Brain microvascular endothelial cell (primary cell): ENCODE results near the gene CHKA.

Experiments
- DNase-seq: peaks from one replicate; pipeline ENCODE4 v3.0.0-alpha.2; 2020
- H3K27ac ChIP-seq: fragments of 250-450 bp; sonication (Bioruptor Pico); 2 replicates; pipeline ENCODE4 v1.5.1; 2020; ENCODE audit warnings: mild to moderate bottlenecking, moderate library complexity
- H3K27me3 ChIP-seq: fragments of 250-450 bp; sonication (Bioruptor Pico); replicated peaks from 2 replicates; pipeline ENCODE4 v1.5.1; 2020; ENCODE audit warnings: mild to moderate bottlenecking
- H3K36me3 ChIP-seq: fragments of 250-450 bp; sonication (Bioruptor Pico); replicated peaks from 2 replicates; pipeline ENCODE4 v1.5.1; 2020; ENCODE audit warnings: mild to moderate bottlenecking
- H3K4me3 ChIP-seq: 2 replicates; pipeline ENCODE4 v1.5.1; 2011; ENCODE audit warnings: low read depth, mild to moderate bottlenecking, control low read depth, low read length, moderate library complexity
- in situ Hi-C: cut with HindIII; loops from 2 replicates; pipeline ENCODE4 v1.10.0; 2017; ENCODE audit warnings: low sequenced_read_pairs, low pct_ligation_motif_present
- TF ChIP-seq, protein P1 (sequence below): IDR thresholded peaks from 2 replicates; pipeline ENCODE4 v1.5.1; 2011; ENCODE audit warnings: low read depth, mild to moderate bottlenecking, moderate library complexity, low read length, control low read depth, inconsistent platforms; ENCODE audit errors: missing control alignments

The CHKA gene

DNA sequence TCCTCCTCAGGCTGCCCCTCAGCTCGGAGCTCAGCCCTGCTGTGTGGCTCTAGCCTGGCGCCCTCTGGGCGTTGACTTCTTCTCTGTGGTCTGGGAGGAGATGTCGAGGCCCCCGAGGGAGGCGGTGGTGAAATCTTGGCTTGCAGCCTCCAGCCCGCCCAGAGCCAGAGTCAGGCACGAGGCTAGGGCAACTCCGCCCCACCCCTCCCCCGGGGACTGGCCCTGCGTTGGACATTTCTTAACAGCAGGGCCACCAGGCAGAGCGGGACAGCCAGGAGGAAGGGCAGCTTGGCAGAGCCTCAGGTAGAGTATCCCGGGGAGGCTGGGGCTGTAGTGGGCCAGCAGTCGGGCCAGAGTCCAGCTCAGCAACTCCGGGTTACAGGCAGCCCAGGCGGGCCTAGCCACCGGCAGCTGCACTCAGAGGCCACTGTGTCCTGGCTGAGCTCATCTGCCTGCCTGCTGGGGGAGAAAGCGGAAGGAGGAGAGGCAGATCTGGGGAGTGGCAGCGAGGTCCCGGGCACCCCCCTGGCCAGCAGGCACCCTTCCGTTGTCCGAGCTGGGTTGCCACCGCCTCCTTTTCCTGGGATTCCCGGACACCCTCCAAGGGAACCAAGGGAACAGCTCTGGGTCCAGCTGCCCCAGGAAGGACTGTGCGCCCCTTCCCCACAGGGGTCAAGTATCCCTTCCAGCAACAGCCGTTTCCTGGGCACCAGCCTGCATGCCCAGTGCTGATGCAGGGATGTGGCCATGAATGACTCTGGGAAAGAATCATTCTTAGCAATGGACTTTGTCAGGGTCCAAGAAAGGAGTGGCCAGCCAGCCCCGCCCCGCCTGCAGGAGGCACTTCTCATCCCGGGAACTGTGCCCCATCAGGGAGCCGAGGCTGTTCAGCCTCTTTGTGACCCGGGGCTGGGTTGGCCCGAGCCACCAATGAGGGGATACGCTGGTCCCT lies 110.8 kb downstream of the CHKA start, which contains the start of gene ALDH3B1:
ALDH3B1 (plus strand) TSS at position 238 of the 952 bp plus-strand sequence. CDS start 4,971 bp downstream, outside the sequence.
- H3K27me3 ChIP-seq: no peaks in the 10 kb centered on the region
- in situ Hi-C loops: no loop called here
- H3K4me3 ChIP-seq: peak within 1 kb of the TSS; percentile 52
- H3K36me3 ChIP-seq: no peaks in the 10 kb centered on the region
- peak within 1 kb of the TSS; percentile 88 for H3K27ac ChIP-seq
- DNase-seq: peak; percentile 71
- TF ChIP-seq, protein P1, sequence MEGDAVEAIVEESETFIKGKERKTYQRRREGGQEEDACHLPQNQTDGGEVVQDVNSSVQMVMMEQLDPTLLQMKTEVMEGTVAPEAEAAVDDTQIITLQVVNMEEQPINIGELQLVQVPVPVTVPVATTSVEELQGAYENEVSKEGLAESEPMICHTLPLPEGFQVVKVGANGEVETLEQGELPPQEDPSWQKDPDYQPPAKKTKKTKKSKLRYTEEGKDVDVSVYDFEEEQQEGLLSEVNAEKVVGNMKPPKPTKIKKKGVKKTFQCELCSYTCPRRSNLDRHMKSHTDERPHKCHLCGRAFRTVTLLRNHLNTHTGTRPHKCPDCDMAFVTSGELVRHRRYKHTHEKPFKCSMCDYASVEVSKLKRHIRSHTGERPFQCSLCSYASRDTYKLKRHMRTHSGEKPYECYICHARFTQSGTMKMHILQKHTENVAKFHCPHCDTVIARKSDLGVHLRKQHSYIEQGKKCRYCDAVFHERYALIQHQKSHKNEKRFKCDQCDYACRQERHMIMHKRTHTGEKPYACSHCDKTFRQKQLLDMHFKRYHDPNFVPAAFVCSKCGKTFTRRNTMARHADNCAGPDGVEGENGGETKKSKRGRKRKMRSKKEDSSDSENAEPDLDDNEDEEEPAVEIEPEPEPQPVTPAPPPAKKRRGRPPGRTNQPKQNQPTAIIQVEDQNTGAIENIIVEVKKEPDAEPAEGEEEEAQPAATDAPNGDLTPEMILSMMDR: peak; percentile 5

DNA sequence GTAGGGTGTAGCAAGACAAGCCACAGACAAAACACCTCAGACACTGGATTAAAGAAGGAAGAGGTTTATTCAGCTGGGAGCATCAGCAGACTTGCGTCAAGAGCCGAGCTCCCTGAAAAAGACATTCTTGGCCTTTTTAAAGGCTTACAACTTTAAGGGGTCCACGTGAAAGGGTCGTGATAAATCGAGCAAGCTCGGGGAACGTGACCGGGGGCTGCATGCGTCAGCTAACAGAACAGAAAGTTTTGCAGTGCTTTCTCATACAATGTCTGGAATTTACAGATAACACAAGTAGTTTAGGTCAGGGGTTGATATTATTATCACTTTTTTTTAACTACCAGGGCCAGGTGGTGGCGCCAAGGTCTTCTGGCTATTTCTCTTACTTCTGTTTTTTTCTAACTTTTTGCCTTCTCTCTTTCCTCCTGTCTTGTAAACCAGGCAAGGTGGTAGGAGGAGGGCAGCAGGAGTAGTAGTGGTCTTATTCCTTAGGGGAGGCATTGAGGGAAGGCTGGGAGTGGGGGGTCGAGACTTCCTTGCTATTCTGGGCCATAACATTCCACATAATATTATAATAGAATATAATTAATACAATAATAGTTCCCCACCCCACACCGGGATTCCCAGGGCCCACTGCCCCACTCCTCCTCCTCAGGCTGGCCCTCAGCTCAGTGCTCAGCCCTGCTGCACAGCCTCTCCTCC lies 111.6 kb downstream of the CHKA start:
- H3K36me3 ChIP-seq: no peaks in the 10 kb centered on the region
- H3K27me3 ChIP-seq: no peaks in the 10 kb centered on the region
- DNase-seq: peak; percentile 43
- peak overlapping the region; percentile 88 for H3K27ac ChIP-seq
- TF ChIP-seq, protein P1: peak; percentile 44
- in situ Hi-C loops: no loop called here
- H3K4me3 ChIP-seq: peak overlapping the region; percentile 52

DNA sequence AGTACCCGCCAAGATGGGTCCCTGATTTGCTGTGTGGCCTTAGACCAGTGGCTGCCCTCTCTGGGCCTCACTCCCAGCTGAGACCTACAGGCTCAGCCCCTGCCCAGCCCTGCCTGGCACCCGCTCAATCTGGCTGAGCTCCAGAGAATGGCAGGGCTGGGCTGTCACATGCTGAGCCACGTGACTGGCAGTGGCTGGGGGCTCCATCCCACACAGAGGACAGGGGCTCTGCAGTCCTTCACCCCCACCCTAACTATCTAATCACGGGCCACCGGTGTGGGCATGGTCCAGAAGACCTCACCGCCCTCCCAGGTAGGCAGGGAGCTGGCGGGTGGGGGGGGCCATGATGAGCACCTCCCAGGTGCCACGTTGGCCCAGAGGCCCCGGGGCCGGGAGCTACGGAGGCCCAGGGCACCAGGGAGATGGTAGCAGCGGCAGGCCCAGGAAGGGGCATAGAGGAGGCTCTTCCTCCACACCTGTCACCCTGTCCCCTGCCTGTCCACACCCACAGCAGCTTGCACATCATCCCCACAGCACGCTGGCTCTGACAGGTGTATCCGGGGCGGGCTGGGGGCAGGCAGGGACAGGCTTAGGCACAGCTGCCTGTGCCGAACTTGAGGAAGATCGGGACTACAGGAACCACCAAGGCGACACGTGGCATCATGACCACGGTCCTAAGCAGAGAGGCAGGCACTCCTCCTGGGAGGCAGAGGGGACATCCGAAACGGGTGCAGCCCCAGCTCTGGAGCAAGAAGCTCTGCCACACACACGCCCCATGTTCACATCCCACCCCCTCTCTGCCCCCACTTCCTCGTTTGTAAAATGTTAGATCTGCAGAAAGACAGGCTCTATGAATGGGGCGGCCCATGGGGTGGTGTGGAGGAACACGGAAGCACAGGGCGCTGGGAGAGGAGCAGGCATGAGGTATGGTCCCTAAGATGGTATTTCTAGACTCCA lies 112.5 kb downstream of the CHKA start:
- Histone ChIP-seq H3K27me3 (no peaks in the 10 kb centered on the region), H3K27ac (peak overlapping the region; percentile 88), H3K36me3 (no peaks in the 10 kb centered on the region), H3K4me3 (no peak overlapping the region)
- TF ChIP-seq, protein P1: no peak
- in situ Hi-C loops: no loop called here
- DNase-seq: no peak

DNA sequence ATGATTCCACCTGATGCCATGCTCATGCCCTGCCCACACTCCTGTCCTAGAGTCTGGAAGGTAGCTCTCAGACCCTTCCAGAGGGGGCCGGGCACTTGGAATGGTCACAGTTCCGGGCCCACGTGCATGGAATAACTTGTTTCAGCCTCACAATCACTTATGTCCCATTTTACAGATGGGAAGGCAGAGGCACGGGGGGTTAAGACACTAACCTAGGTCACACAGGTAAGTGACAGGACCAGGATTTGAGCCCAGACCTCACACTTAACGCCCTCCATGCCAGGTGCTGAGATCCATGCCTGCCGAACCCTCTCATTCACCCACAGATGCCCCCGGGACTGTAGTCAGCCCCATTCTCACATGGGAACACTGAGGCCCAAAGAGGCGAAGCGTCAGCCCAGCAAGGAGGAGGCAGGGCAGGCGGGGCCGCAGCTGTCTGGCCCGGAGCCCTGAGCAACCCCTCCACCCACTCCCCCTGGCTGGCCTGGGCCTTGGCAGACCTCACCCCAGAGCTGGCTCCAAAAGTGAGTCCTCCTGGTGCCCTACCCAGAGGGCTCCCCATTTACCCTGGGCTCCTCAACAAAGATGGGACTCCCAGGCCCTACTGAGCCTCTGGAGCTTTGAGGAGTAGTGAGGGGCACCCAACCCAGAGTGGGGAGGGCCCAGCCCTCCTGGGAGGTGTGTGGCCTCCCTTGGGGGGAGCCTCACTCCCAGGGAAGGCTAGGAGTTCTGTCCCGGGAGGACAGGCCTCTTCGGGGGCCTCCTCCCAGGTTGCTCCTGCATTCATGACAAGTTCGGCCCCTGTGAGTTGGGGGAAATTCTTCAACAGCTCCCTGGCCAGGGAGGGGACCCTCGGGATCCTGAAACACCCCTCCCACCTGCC lies 113.4 kb downstream of the CHKA start:
- no peak overlapping the region for H3K27ac ChIP-seq
- no peaks in the 10 kb centered on the region for H3K36me3 ChIP-seq
- H3K27me3 ChIP-seq: no peaks in the 10 kb centered on the region
- in situ Hi-C loops: no loop called here
- DNase-seq: no peak
- H3K4me3 ChIP-seq: no peak overlapping the region
- TF ChIP-seq, protein P1: no peak
